ENCODE results near the gene PPP2R5B. TPM values are rescaled to one million over a fixed set of nuclear protein-coding genes. Genes with fewer than 3 reads are reported as not detected.

PPP2R5B gene
- total and polyA plus RNA-seq, 5 experiments from 2014 or later, result 4.7 to 16.0 (median 6.6) TPM

- POLR2A ChIA-PET, result interaction anchor here (0.6 to 2.7 kb wide), 14 partner anchors 9 to 1005 kb away, joined by 3 to 15 read pairs (median 3); partner anchors contain the start of genes ARL2, ATG2A, MAJIN and RASGRP2
- ATAC-seq, result no peak
- Mint-ChIP-seq H3K36me3 (peaks cover 0 to 14% (median 4%) of the 10 kb centered on the region in 3 donors), H3K9me3 (no peaks in the 10 kb centered on the region), H3K27me3 (no peaks in the 10 kb centered on the region), H3K4me1 (peaks cover 5 to 23% (median 20%) of the 10 kb centered on the region in 4 donors), H3K4me3 (peak overlapping the region; percentile 81 to 99 (median 93)), H3K27ac (peak overlapping the region in 8 of 10 donors; percentile 60 to 97 (median 82))
- DNase-seq, result no peak
These were observed 408 bp downstream of the PPP2R5B start for GRCh38 chr11:64924910-64925284.

- DNase-seq (no peak), ATAC-seq (no peak)
- POLR2A ChIA-PET, result interaction anchor here (0.6 to 2.7 kb wide), 8 partner anchors 10 to 661 kb away, joined by 3 to 15 read pairs (median 6); partner anchors contain the start of genes ATG2A and SF1
- H3K27ac Mint-ChIP-seq, result peak overlapping the region in 6 of 10 donors; percentile 52 to 97 (median 90)
- peaks cover 0 to 20% (median 4%) of the 10 kb centered on the region in 3 donors for H3K36me3 Mint-ChIP-seq
- H3K9me3 Mint-ChIP-seq, result no peaks in the 10 kb centered on the region
- peaks cover 5 to 23% (median 20%) of the 10 kb centered on the region in 4 donors for H3K4me1 Mint-ChIP-seq
- peak overlapping the region; percentile 81 to 99 (median 93) for H3K4me3 Mint-ChIP-seq
- no peaks in the 10 kb centered on the region for H3K27me3 Mint-ChIP-seq
These were observed 1.3 kb downstream of the PPP2R5B start for GRCh38 chr11:64925536-64926436.

DNA sequence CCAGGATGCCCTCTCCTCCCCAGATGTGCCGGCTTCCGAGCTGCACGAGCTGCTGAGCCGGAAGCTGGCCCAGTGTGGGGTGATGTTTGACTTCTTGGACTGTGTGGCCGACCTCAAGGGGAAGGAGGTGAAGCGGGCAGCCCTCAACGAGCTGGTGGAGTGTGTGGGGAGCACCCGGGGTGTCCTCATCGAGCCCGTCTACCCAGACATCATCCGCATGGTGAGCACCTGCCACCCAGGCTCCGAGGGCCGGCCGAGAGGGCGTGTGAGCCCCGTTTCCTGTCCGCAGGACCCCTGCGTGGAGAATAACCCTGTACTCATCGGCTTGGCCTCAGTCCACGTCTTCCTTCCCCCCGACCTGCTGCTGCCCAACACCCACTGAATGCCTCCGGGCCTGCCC lies 2.2 kb downstream of the PPP2R5B start:
- H3K9me3 Mint-ChIP-seq, result no peaks in the 10 kb centered on the region
- H3K27me3 Mint-ChIP-seq, result no peaks in the 10 kb centered on the region
- peaks cover 5 to 23% (median 20%) of the 10 kb centered on the region in 4 donors for H3K4me1 Mint-ChIP-seq
- peak overlapping the region in 6 of 10 donors; percentile 28 to 45 (median 39) for H3K4me3 Mint-ChIP-seq
- peak overlapping the region in 4 of 10 donors; percentile 17 to 86 (median 59) for H3K27ac Mint-ChIP-seq
- POLR2A ChIA-PET, result no interaction called here
- ATAC-seq (no peak), DNase-seq (no peak)
- peaks cover 0 to 28% (median 9%) of the 10 kb centered on the region in 3 donors for H3K36me3 Mint-ChIP-seq

DNA sequence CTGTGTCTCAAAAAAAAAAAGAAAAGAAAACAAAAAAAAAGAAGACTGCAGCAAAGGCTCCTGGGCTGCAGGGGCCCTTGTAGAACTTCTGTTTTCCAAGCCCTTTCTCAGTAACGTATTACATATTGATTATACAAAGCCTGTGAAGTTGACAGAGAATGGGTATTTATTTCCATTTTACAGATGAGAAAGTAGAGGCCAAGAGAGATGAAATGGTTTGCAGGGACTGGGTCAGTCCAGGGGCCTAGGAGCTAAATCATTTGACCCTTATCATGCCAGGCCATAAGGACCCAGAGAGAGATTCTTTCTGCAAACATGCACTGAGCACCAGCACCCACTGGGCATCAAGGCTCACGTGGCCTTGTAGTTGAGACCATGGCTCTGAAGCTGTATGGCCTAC lies 4.5 kb downstream of the PPP2R5B start:
- H3K36me3 Mint-ChIP-seq, result peaks cover 0 to 44% (median 11%) of the 10 kb centered on the region in 3 donors
- H3K4me1 Mint-ChIP-seq, result peaks cover 5 to 21% (median 13%) of the 10 kb centered on the region in 4 donors
- H3K4me3 Mint-ChIP-seq, result no peak overlapping the region
- no peak for DNase-seq
- H3K27ac Mint-ChIP-seq, result no peak overlapping the region
- no peaks in the 10 kb centered on the region for H3K9me3 Mint-ChIP-seq
- POLR2A ChIA-PET, result interaction anchor here (0.7 kb wide), 1 partner anchor 44 kb away, joined by 3 read pairs; no protein-coding TSS in a partner anchor
- no peak for ATAC-seq
- no peaks in the 10 kb centered on the region for H3K27me3 Mint-ChIP-seq

- Mint-ChIP-seq H3K4me1 (peaks cover 3 to 14% (median 8%) of the 10 kb centered on the region in 4 donors), H3K27ac (no peak overlapping the region), H3K4me3 (no peak overlapping the region), H3K9me3 (no peaks in the 10 kb centered on the region), H3K36me3 (peaks cover 0 to 44% (median 11%) of the 10 kb centered on the region in 3 donors), H3K27me3 (no peaks in the 10 kb centered on the region)
- ATAC-seq (no peak), DNase-seq (no peak)
- POLR2A ChIA-PET, result interaction anchor here (0.6 to 0.7 kb wide), 2 partner anchors 11 to 565 kb away, joined by 3 read pairs; no protein-coding TSS in a partner anchor
These were observed 5.1 kb downstream of the PPP2R5B start for GRCh38 chr11:64929625-64930024.

GRCh38 chr11:64930340-64930739 lies 5.9 kb downstream of the PPP2R5B start:
- peaks cover 0 to 7% (median 4%) of the 10 kb centered on the region in 4 donors for H3K4me1 Mint-ChIP-seq
- POLR2A ChIA-PET, result no interaction called here
- no peak for DNase-seq
- peaks cover 0 to 44% (median 11%) of the 10 kb centered on the region in 3 donors for H3K36me3 Mint-ChIP-seq
- ATAC-seq, result no peak
- H3K9me3 Mint-ChIP-seq, result no peaks in the 10 kb centered on the region
- no peaks in the 10 kb centered on the region for H3K27me3 Mint-ChIP-seq
- H3K27ac Mint-ChIP-seq, result no peak overlapping the region
- H3K4me3 Mint-ChIP-seq, result peak overlapping the region in 1 of 10 donors; percentile 22

GRCh38 chr11:64931290-64931689 lies 6.8 kb downstream of the PPP2R5B start:
- H3K36me3 Mint-ChIP-seq, result peaks cover 0 to 43% (median 11%) of the 10 kb centered on the region in 3 donors
- H3K9me3 Mint-ChIP-seq, result no peaks in the 10 kb centered on the region
- H3K4me1 Mint-ChIP-seq, result peaks cover 0 to 4% (median 3%) of the 10 kb centered on the region in 4 donors
- no peak overlapping the region for H3K4me3 Mint-ChIP-seq
- no peaks in the 10 kb centered on the region for H3K27me3 Mint-ChIP-seq
- ATAC-seq, result no peak
- H3K27ac Mint-ChIP-seq, result no peak overlapping the region
- no peak for DNase-seq
- POLR2A ChIA-PET, result no interaction called here

GRCh38 chr11:64932324-64932723 lies 7.8 kb downstream of the PPP2R5B start:
- Mint-ChIP-seq H3K9me3 (no peaks in the 10 kb centered on the region), H3K27me3 (no peaks in the 10 kb centered on the region), H3K4me3 (no peak overlapping the region), H3K36me3 (peaks cover 0 to 43% (median 11%) of the 10 kb centered on the region in 3 donors), H3K27ac (peak overlapping the region in 1 of 10 donors; percentile 11), H3K4me1 (peaks cover 0 to 1% (median 0%) of the 10 kb centered on the region in 4 donors)
- POLR2A ChIA-PET, result no interaction called here
- DNase-seq, result no peak
- no peak for ATAC-seq

- H3K4me1 Mint-ChIP-seq, result no peaks in the 10 kb centered on the region
- ATAC-seq, result no peak
- no peak for DNase-seq
- H3K27ac Mint-ChIP-seq, result peak overlapping the region in 2 of 10 donors; percentile 5 to 36
- H3K36me3 Mint-ChIP-seq, result peaks cover 0 to 38% (median 9%) of the 10 kb centered on the region in 3 donors
- POLR2A ChIA-PET, result interaction anchor here (0.6 to 1.0 kb wide), 3 partner anchors 12 to 304 kb away, joined by 3 read pairs; no protein-coding TSS in a partner anchor
- H3K4me3 Mint-ChIP-seq, result no peak overlapping the region
- no peaks in the 10 kb centered on the region for H3K9me3 Mint-ChIP-seq
- H3K27me3 Mint-ChIP-seq, result no peaks in the 10 kb centered on the region
These were observed 8.9 kb downstream of the PPP2R5B start for GRCh38 chr11:64933213-64933934.

- ATAC-seq (no peak), DNase-seq (no peak)
- POLR2A ChIA-PET, result interaction anchor here (0.6 to 1.0 kb wide), 3 partner anchors 13 to 201 kb away, joined by 3 to 6 read pairs (median 3); no protein-coding TSS in a partner anchor
- H3K4me3 Mint-ChIP-seq, result no peak overlapping the region
- peaks cover 0 to 34% (median 9%) of the 10 kb centered on the region in 3 donors for H3K36me3 Mint-ChIP-seq
- peak overlapping the region in 1 of 10 donors; percentile 41 for H3K27ac Mint-ChIP-seq
- H3K9me3 Mint-ChIP-seq, result no peaks in the 10 kb centered on the region
- H3K4me1 Mint-ChIP-seq, result no peaks in the 10 kb centered on the region
- H3K27me3 Mint-ChIP-seq, result peaks cover 0 to 2% (median 0%) of the 10 kb centered on the region in 5 donors
These were observed 9.6 kb downstream of the PPP2R5B start for GRCh38 chr11:64933935-64934681.

DNA sequence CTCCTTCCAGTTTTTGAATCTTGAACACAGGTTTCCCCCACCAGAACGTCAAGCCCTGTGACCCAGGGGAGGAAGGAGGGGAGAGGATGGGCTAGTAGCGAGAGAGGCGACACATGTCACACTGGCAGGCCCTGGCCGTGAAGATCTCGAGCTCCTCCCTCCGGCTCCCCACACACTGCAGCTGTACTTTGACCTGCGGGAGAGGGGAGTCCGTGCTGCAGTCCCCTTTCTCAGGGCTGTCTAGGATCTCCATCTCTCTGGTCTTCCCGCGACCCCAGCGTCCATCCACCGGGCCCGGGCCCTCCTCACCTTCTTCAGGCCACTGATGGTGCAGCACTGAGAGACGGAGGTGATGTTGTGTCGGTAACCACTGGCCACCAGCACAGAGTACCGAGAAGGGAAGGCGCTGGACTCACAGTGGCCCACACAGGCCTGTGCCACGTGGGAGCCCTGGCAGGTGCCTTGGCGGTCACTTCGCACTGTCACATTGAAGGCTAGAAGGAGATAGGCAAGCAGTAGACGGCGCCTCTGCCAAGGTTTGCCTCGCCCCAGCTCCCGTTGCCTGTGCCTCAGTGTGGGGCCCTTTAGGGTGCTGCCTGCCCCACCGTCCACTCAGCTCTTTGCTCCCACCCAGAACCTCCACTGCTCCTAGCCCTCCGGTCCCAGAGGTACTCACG lies 10.3 kb downstream of the PPP2R5B start:
- peaks cover 0 to 31% (median 8%) of the 10 kb centered on the region in 3 donors for H3K36me3 Mint-ChIP-seq
- H3K9me3 Mint-ChIP-seq, result no peaks in the 10 kb centered on the region
- H3K4me3 Mint-ChIP-seq, result no peak overlapping the region
- H3K4me1 Mint-ChIP-seq, result no peaks in the 10 kb centered on the region
- H3K27me3 Mint-ChIP-seq, result peaks cover 0 to 2% (median 0%) of the 10 kb centered on the region in 5 donors
- ATAC-seq (no peak), DNase-seq (no peak)
- no peak overlapping the region for H3K27ac Mint-ChIP-seq
- POLR2A ChIA-PET, result interaction anchor here (0.6 kb wide), 1 partner anchor 81 kb away, joined by 6 read pairs; no protein-coding TSS in a partner anchor
